HG03196 (cell line): ENCODE measurements around the gene AHDC1.

Experiments used
- ATAC-seq: cut with Tn5 transposase; IDR thresholded peaks from one replicate; pipeline ENCODE4 v1.9.1; 2021; ENCODE audit not compliant: unreplicated experiment

AHDC1 gene

GRCh38 chr1:27599605-27600497 is 4.1 kb downstream of the AHDC1 start:
- no peak for ATAC-seq

GRCh38 chr1:27598902-27599528 is 4.9 kb downstream of the AHDC1 start:
- ATAC-seq: no peak

- ATAC-seq: no peak
These were observed 5.7 kb downstream of the AHDC1 start for GRCh38 chr1:27598295-27598687.

- no peak for ATAC-seq
These were observed 6.2 kb downstream of the AHDC1 start for GRCh38 chr1:27597516-27598294.

GRCh38 chr1:27596986-27597385 is 7.0 kb downstream of the AHDC1 start:
- no peak for ATAC-seq

- ATAC-seq: no peak
These were observed 7.7 kb downstream of the AHDC1 start for GRCh38 chr1:27596261-27596660.

GRCh38 chr1:27595597-27595996 is 8.3 kb downstream of the AHDC1 start:
- ATAC-seq: no peak

GRCh38 chr1:27594564-27595510 is 9.1 kb downstream of the AHDC1 start:
- no peak for ATAC-seq

- no peak for ATAC-seq
These were observed 10.0 kb downstream of the AHDC1 start for GRCh38 chr1:27593678-27594563.

GRCh38 chr1:27592931-27593677 is 10.8 kb downstream of the AHDC1 start:
- no peak for ATAC-seq

GRCh38 chr1:27592232-27592930 is 11.6 kb downstream of the AHDC1 start:
- no peak for ATAC-seq

GRCh38 chr1:27591622-27592021 is 12.3 kb downstream of the AHDC1 start:
- no peak for ATAC-seq

GRCh38 chr1:27590917-27591508 is 12.9 kb downstream of the AHDC1 start:
- ATAC-seq: no peak

GRCh38 chr1:27589841-27590426 is 14.0 kb downstream of the AHDC1 start:
- no peak for ATAC-seq

GRCh38 chr1:27589441-27589840 is 14.5 kb downstream of the AHDC1 start:
- no peak for ATAC-seq

GRCh38 chr1:27588256-27589232 is 15.4 kb downstream of the AHDC1 start:
- ATAC-seq: no peak
